CD14-positive monocyte (primary cell): ENCODE measurements around the gene ATP5F1D. TPM values are rescaled to one million over a fixed set of nuclear protein-coding genes. Genes with fewer than 3 reads are reported as not detected.

Experiments
- DNase-seq, 3 donors: peaks; one replicate each; pipeline ENCODE4 v3.0.0-alpha.2; 2011 to 2022
- H2AFZ ChIP-seq: 2 replicates; pipeline ENCODE4 v1.6.0; 2012; ENCODE audit warnings: mild to moderate bottlenecking, low read depth, low read length, inconsistent platforms; ENCODE audit not compliant: insufficient read depth, poor library complexity, severe bottlenecking
- H3K27ac ChIP-seq, 2 donors: 1 replicate in 1 of 2; 2 replicates in 1 of 2; pipeline ENCODE4 v1.5.1; 2012 to 2013; ENCODE audit warnings: low read length in 2 of 2, control low read depth in 1 of 2, inconsistent platforms in 1 of 2, low read depth in 1 of 2, mild to moderate bottlenecking in 1 of 2
- H3K27me3 ChIP-seq, 2 donors: one replicate each; pipeline versions ENCODE4 v1.6.0 to v1.6.1; 2011 to 2013; ENCODE audit warnings: low read length in 2 of 2; ENCODE audit not compliant: control insufficient read depth in 2 of 2, insufficient read depth in 2 of 2
- H3K36me3 ChIP-seq, 2 donors: replicated peaks in 1 of 2; 1 replicate in 1 of 2; 2 replicates in 1 of 2; pipeline versions ENCODE4 v1.5.1 to v1.6.1; 2012 to 2013; ENCODE audit warnings: low read length in 2 of 2, control low read depth in 1 of 2, inconsistent platforms in 1 of 2, mild to moderate bottlenecking in 1 of 2; ENCODE audit not compliant: insufficient read depth in 2 of 2, control insufficient read depth in 1 of 2
- H3K4me1 ChIP-seq, 2 donors: 1 replicate in 1 of 2; 2 replicates in 1 of 2; pipeline versions ENCODE4 v1.5.1 to v1.6.1; 2012 to 2013; ENCODE audit warnings: low read length in 2 of 2, control low read depth in 1 of 2, inconsistent platforms in 1 of 2, mild to moderate bottlenecking in 1 of 2, moderate library complexity in 1 of 2; ENCODE audit not compliant: insufficient read depth in 2 of 2, control insufficient read depth in 1 of 2
- H3K4me2 ChIP-seq: replicated peaks from 2 replicates; pipeline ENCODE3; 2012; ENCODE audit warnings: low read length, moderate library complexity, mild to moderate bottlenecking; ENCODE audit not compliant: poor library complexity, severe bottlenecking; ENCODE audit errors: extremely low read depth
- H3K4me3 ChIP-seq, 3 experiments: fragments of 200-600 bp in 1 of 3; sonication (generic) in 1 of 3; replicated peaks in 1 of 3; 1 replicate in 2 of 3; 2 replicates in 1 of 3; pipeline ENCODE4 v1.5.1; 2011 to 2013; ENCODE audit warnings: low read length in 3 of 3, mild to moderate bottlenecking in 3 of 3, control low read depth in 2 of 3, low read depth in 2 of 3, inconsistent platforms in 1 of 3, moderate library complexity in 1 of 3
- H3K79me2 ChIP-seq: 2 replicates; pipeline ENCODE4 v1.6.0; 2012; ENCODE audit warnings: mild to moderate bottlenecking, control low read depth, inconsistent platforms, low read length, moderate library complexity; ENCODE audit not compliant: insufficient read depth
- H3K9ac ChIP-seq: 2 replicates; pipeline ENCODE4 v1.6.0; 2017; ENCODE audit warnings: low read length, mild to moderate bottlenecking; ENCODE audit not compliant: insufficient read depth, poor library complexity, severe bottlenecking
- H3K9me3 ChIP-seq, 2 donors: replicated peaks in 1 of 2; 1 replicate in 1 of 2; 2 replicates in 1 of 2; pipeline versions ENCODE4 v1.5.1 to v1.6.1; 2012 to 2013; ENCODE audit warnings: low read length in 2 of 2, control low read depth in 1 of 2; ENCODE audit not compliant: control insufficient read depth in 1 of 2, insufficient read depth in 1 of 2
- H4K20me1 ChIP-seq: 2 replicates; pipeline ENCODE4 v1.6.0; 2012; ENCODE audit warnings: mild to moderate bottlenecking, low read length, control low read depth, moderate library complexity; ENCODE audit not compliant: insufficient read depth
- H3K27ac Mint-ChIP-seq, 7 donors: one replicate each; pipeline ENCODE4 v1.8.0; 2020; ENCODE audit warnings: mild to moderate bottlenecking in 7 of 7, mixed read lengths in 7 of 7, moderate library complexity in 6 of 7, inconsistent platforms in 2 of 7
- H3K27me3 Mint-ChIP-seq, 3 donors: one replicate each; pipeline ENCODE4 v1.8.0; 2021 to 2022; ENCODE audit warnings: low read depth in 3 of 3, mild to moderate bottlenecking in 3 of 3, mixed read lengths in 3 of 3, moderate library complexity in 3 of 3, inconsistent platforms in 1 of 3
- H3K36me3 Mint-ChIP-seq, 2 donors: one replicate each; pipeline ENCODE4 v1.8.0; 2020; ENCODE audit warnings: mixed read lengths in 2 of 2, inconsistent platforms in 1 of 2, mild to moderate bottlenecking in 1 of 2
- H3K4me1 Mint-ChIP-seq: one replicate; pipeline ENCODE4 v1.8.0; 2020; ENCODE audit warnings: mild to moderate bottlenecking, mixed read lengths
- H3K4me3 Mint-ChIP-seq, 2 donors: one replicate each; pipeline ENCODE4 v1.8.0; 2020; ENCODE audit warnings: mild to moderate bottlenecking in 2 of 2, mixed read lengths in 2 of 2, moderate library complexity in 1 of 2
- H3K9me3 Mint-ChIP-seq, 7 donors: one replicate each; pipeline ENCODE4 v1.8.0; 2020 to 2022; ENCODE audit warnings: mixed read lengths in 7 of 7, mild to moderate bottlenecking in 6 of 7, moderate library complexity in 6 of 7, inconsistent platforms in 2 of 7
- CTCF ChIP-seq: fragments of 200-600 bp; IDR thresholded peaks from one replicate; pipeline ENCODE4 v1.8.0; 2022; ENCODE audit warnings: antibody characterized with exemption, mild to moderate bottlenecking
- WGBS: methylation state at CpG from one replicate; pipeline ENCODE4 v1.1.5; 2013; ENCODE audit warnings: missing lambda C conversion rate; ENCODE audit not compliant: insufficient coverage; 5-methylcytosine and 5-hydroxymethylcytosine counted together
- intact Hi-C, 2 donors: fragments of 100-400 bp; cut with micrococcal nuclease; formaldehyde crosslinking; loops; one replicate each; pipeline versions ENCODE4 v1.15.0 to v1.15.1; 2023
- polyA plus RNA-seq, 3 donors: library from polyadenylated mRNA; depleted of rRNA in 1 of 3; unstranded in 2 of 3; stranded (reverse) in 1 of 3; fragments of 300-500 nt in 2 of 3; fragments of >200 nt in 1 of 3; fragmentation: Illumina TruSeq in 2 of 3; gene quantifications; 1 replicate in 2 of 3; 2 replicates in 1 of 3; pipeline ENCODE4 v1.2.3, GENCODE V29; 2012 to 2021

The ATP5F1D gene
- polyA plus RNA-seq, 3 donors: 122 to 160 (median 143) TPM

DNA sequence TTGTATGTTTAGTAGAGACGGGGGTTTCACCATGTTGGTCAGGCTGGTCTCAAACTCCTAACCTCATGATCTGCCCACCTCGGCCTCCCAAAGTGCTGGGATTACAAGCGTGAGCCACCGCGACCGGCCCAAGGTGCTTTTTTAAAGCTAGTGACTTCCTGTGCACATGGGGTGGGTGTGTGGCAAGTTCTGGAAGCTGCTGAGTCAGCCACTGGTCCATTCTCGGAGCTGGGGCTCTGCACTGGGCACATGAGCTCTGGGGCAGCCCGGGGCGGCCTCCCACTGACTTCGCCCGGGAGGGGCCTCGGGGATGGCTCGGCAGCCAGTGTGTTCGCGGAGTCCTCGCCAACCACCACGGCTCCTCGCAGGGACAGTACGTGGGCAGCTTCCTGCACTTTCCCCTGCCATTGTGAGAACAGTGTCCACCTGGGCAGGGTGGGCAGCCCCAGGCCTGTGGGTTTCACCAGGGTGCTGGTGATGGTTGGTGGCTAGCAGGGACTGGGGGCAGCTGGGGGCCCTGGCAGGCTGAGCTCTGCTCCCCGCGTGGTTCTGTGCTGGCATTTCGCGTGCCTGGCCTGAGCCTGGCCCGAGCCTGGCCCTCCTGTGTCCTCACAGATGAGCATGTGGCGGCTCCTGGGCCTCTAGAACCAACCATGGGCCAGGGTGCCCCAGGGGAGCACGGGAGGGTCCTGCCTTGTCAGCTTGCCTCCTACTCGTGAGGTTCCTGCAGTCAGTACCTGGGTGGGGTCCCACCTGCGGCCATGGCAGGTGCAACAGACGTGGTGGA lies 15.9 kb upstream of the ATP5F1D start:
- H3K36me3 ChIP-seq: peaks cover 45 to 71% of the 10 kb centered on the region in 2 donors
- H3K27ac Mint-ChIP-seq: peak overlapping the region in 1 of 7 donors; percentile 43
- WGBS: 80% methylated on average over 26 of the region's 29 CpGs

DNA sequence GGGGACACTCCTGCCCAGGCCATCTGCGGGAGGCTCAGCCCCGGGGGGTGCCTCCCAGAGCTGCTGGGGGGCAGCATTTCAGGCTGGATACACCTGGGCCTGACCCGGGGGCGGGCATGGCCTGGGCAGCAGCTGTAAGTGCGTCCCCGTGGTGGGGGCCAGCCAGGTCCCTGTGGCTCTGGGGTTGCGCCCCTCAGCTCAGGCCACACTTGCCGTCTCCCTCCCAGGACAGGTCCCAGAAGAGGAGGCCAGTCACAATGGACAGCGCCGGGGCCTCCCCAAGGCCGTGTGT lies 15.4 kb upstream of the ATP5F1D start:
- Histone ChIP-seq H3K27me3 (no peaks in the 10 kb centered on the region), H3K27ac (no peak overlapping the region), H2AFZ (no peak overlapping the region), H3K4me3 (no peak overlapping the region), H4K20me1 (peaks cover 54% of the 10 kb centered on the region), H3K79me2 (no peaks in the 10 kb centered on the region), H3K36me3 (peaks cover 39 to 65% of the 10 kb centered on the region in 2 donors), H3K4me1 (no peaks in the 10 kb centered on the region), H3K4me2 (no peak overlapping the region), H3K9ac (no peak overlapping the region), H3K9me3 (no peaks in the 10 kb centered on the region)
- Mint-ChIP-seq H3K4me3 (no peak overlapping the region), H3K36me3 (peaks cover 12 to 28% of the 10 kb centered on the region in 2 donors), H3K27ac (no peak overlapping the region), H3K4me1 (no peaks in the 10 kb centered on the region), H3K9me3 (peaks cover 0 to 10% (median 3%) of the 10 kb centered on the region in 7 donors), H3K27me3 (peaks cover 0 to 2% (median 0%) of the 10 kb centered on the region in 3 donors)
- no peak for TF ChIP-seq CTCF
- 97% methylated on average over 11 of the region's 11 CpGs for WGBS
- intact Hi-C loops: no loop called here
- DNase-seq: no peak

More for the DNA sequence above, 15.9 kb upstream of the ATP5F1D start:
- Histone ChIP-seq H3K27ac (no peak overlapping the region), H3K4me1 (no peaks in the 10 kb centered on the region), H3K79me2 (no peaks in the 10 kb centered on the region), H2AFZ (no peak overlapping the region), H4K20me1 (peaks cover 59% of the 10 kb centered on the region), H3K9ac (no peak overlapping the region), H3K4me3 (no peak overlapping the region), H3K27me3 (no peaks in the 10 kb centered on the region), H3K4me2 (no peak overlapping the region), H3K9me3 (no peaks in the 10 kb centered on the region)
- Mint-ChIP-seq H3K4me1 (no peaks in the 10 kb centered on the region), H3K27me3 (peaks cover 0 to 2% (median 0%) of the 10 kb centered on the region in 3 donors), H3K36me3 (peaks cover 17 to 34% of the 10 kb centered on the region in 2 donors), H3K4me3 (no peak overlapping the region), H3K9me3 (peaks cover 0 to 10% (median 3%) of the 10 kb centered on the region in 7 donors)
- intact Hi-C loops: no loop called here
- DNase-seq: no peak
- TF ChIP-seq CTCF: no peak
